ENCODE measurements around the gene ATG2B.

Gene ATG2B

DNA sequence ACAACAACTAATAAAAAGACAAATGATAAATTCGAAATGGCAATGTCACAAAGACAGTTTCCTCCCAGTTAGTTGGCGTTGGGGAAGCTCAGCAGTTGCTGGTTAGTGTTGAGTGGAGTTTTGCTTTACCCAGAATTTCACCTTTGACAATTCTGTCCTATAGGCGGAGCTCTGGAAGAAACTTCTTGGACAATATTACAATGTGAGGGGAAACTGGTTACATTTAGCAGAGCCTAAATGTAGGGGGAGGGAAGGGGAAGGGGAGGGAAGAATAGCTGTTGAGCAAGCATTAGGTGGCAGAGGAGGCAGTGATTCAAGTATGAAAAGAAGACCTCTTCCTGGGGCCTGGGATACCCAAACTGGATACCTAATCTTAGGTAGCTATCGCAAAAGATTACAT lies 55.7 kb downstream of the ATG2B start:
- H3K4me3 ChIP-seq (ENCODE audit: control insufficient read depth, low read depth, low read length), result no peak overlapping the region
- no peak for DNase-seq (ENCODE audit: low read depth)
- TF ChIP-seq, protein P1, sequence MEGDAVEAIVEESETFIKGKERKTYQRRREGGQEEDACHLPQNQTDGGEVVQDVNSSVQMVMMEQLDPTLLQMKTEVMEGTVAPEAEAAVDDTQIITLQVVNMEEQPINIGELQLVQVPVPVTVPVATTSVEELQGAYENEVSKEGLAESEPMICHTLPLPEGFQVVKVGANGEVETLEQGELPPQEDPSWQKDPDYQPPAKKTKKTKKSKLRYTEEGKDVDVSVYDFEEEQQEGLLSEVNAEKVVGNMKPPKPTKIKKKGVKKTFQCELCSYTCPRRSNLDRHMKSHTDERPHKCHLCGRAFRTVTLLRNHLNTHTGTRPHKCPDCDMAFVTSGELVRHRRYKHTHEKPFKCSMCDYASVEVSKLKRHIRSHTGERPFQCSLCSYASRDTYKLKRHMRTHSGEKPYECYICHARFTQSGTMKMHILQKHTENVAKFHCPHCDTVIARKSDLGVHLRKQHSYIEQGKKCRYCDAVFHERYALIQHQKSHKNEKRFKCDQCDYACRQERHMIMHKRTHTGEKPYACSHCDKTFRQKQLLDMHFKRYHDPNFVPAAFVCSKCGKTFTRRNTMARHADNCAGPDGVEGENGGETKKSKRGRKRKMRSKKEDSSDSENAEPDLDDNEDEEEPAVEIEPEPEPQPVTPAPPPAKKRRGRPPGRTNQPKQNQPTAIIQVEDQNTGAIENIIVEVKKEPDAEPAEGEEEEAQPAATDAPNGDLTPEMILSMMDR (IDR thresholded peaks at IDR 0.05; ENCODE audit: control insufficient read depth, insufficient read depth, low read depth, low read length, missing control alignments), result no peak

DNA sequence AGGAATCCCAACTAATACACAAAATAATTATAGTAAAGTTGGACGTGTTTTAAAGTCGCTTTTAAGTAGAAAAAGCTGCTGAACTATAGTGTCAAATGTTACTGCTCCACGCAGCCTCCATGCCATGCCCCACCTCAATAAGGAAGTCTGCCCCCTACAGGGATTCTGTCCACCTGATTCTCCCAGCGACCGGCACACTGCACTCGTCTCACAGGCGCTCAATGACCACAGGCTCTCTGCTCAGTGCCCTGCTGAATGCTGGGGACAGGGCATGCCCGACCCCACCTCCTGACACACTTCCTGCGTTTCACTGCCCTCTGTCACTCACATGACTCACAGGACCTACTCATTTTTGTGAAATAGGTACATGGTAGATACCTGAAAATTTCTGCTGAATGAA lies 58.2 kb downstream of the ATG2B start:
- no peak for DNase-seq (ENCODE audit: low read depth)
- TF ChIP-seq, protein P1 (IDR thresholded peaks at IDR 0.05; ENCODE audit: control insufficient read depth, insufficient read depth, low read depth, low read length, missing control alignments), result no peak
- no peak overlapping the region for H3K4me3 ChIP-seq (ENCODE audit: control insufficient read depth, low read depth, low read length)

DNA sequence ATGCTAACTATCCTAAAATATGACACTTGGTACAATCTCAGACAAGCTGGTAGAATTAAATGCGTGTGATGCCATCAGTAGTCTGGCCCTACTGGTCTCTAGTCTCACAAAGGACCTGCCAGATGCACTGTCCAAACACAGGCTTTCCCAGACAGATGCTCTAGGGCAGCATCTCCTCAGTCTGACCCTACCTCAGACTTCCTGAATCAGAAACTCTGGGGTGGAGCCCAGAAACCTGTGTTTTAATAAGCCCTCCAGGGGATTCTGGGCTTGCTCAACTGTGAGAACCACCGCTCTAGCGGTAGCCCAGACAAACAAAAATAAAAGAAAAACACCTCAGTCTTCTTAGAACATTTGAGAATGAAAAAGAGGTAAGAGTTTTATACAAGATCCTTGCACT lies 59.2 kb downstream of the ATG2B start:
- H3K4me3 ChIP-seq (ENCODE audit: control insufficient read depth, low read depth, low read length), result no peak overlapping the region
- TF ChIP-seq, protein P1 (IDR thresholded peaks at IDR 0.05; ENCODE audit: control insufficient read depth, insufficient read depth, low read depth, low read length, missing control alignments), result no peak
- no peak for DNase-seq (ENCODE audit: low read depth)

DNA sequence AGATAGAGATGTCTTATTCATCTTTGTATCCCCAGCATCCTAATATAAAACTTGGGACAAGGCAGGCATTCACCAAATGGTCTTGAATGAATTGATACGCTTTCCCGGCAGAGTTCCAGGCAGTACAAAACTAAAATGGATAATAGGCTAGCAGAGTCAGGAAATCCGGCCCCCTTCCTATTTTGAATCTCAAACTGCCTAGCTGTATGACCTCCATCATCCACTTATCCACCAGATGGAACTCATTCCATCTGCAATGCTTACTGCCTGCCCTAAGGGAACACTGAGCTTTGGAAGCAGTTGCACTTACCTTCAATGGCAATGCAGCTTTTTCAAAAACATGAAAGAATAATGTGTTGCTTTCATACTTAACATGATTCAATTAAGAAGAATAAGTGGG lies 63.7 kb downstream of the ATG2B start:
- TF ChIP-seq, protein P1 (IDR thresholded peaks at IDR 0.05; ENCODE audit: control insufficient read depth, insufficient read depth, low read depth, low read length, missing control alignments), result no peak
- no peak overlapping the region for H3K4me3 ChIP-seq (ENCODE audit: control insufficient read depth, low read depth, low read length)
- DNase-seq (ENCODE audit: low read depth), result no peak

DNA sequence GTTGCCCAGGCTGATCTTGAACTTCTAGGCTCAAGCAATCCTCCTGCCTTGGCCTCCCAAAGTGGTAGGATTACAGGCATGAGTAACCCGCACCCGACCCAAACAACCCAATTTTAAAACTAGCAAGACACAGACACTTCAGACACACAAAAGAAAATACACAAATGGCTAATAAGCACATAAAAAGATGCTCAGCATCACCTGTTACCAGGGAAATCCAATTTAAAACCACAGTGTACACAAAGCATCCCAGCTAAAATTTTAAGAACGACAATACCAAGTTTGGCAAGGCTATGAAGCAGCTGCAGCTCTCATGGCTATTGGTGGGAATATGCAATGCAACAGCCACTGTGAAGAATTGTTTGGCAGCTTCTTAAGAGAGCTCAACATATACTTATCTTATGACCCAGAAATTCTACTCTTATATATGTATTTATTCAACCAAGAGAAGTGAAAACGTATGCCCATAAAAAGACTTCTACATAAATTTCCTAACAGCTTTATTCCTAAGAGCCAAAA lies 65.1 kb downstream of the ATG2B start:
- H3K4me3 ChIP-seq (ENCODE audit: control insufficient read depth, low read depth, low read length), result no peak overlapping the region
- no peak for DNase-seq (ENCODE audit: low read depth)
- TF ChIP-seq, protein P1 (IDR thresholded peaks at IDR 0.05; ENCODE audit: control insufficient read depth, insufficient read depth, low read depth, low read length, missing control alignments), result no peak

DNA sequence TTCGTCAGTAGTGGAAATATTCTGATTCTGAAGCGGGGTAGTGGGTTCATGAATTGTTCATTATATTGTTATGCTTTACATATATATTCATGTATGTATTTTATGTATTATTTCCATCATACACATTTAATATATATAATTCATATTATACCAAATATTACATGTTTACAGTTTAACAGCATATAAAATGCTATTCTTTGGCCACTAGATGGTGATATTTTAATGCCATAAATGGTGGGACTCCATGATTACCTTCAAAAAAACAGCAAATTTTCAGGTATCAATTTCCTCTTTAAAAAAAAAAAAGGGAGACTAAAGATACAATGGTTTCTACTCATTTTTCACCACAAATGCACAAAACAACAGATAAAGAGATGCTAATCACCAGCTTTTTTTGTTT lies 66.1 kb downstream of the ATG2B start:
- H3K4me3 ChIP-seq (ENCODE audit: control insufficient read depth, low read depth, low read length), result no peak overlapping the region

More for the DNA sequence above, 66.1 kb downstream of the ATG2B start:
- TF ChIP-seq, protein P1 (IDR thresholded peaks at IDR 0.05; ENCODE audit: control insufficient read depth, insufficient read depth, low read depth, low read length, missing control alignments), result peak; percentile 47
- no peak for DNase-seq (ENCODE audit: low read depth)
